Uterus (tissue), 4 donors: Measurements from ENCODE around the gene USP12. TPM values are rescaled to one million over a fixed set of nuclear protein-coding genes. Genes with fewer than 3 reads are reported as not detected.
"Not testable (repeated sequence)": the region's sequence is repeated elsewhere in the genome, so short reads cannot be mapped to it uniquely, and the experiment has no call there.

Experiments used
- DNase-seq, 2 donors: peaks; one replicate each; pipeline ENCODE4 v3.0.0-alpha.2; 2019 to 2020
- H3K27ac ChIP-seq, 2 donors: fragments of 200-600 bp; sonication (generic); 1 replicate in 1 of 2; 2 replicates in 1 of 2; pipeline ENCODE4 v1.5.1; 2016 to 2018
- H3K27me3 ChIP-seq, 2 donors: fragments of 200-600 bp; sonication (generic); one replicate each; pipeline ENCODE4 v1.5.1; 2018 to 2019; ENCODE audit warnings: control low read depth in 1 of 2
- H3K36me3 ChIP-seq, 2 donors: fragments of 200-600 bp; sonication (generic); one replicate each; pipeline ENCODE4 v1.5.1; 2019; ENCODE audit warnings: control low read depth in 1 of 2
- H3K4me1 ChIP-seq, 2 donors: fragments of 200-600 bp; sonication (generic); one replicate each; pipeline ENCODE4 v1.5.1; 2018 to 2019; ENCODE audit warnings: control low read depth in 1 of 2
- H3K4me3 ChIP-seq, 2 donors: fragments of 200-600 bp; sonication (generic); 1 replicate in 1 of 2; 2 replicates in 1 of 2; pipeline ENCODE4 v1.5.1; 2018 to 2019; ENCODE audit warnings: mild to moderate bottlenecking in 1 of 2
- H3K9me3 ChIP-seq, 2 donors: fragments of 200-600 bp; sonication (generic); one replicate each; pipeline ENCODE4 v1.5.1; 2019; ENCODE audit warnings: control low read depth in 1 of 2
- CTCF ChIP-seq, 4 experiments: fragments of 200-600 bp in 2 of 4; fragments of 450-650 bp in 2 of 4; sonication (generic) in 2 of 4; IDR thresholded peaks; one replicate each; pipeline ENCODE4 v1.5.1; 2016 to 2019; ENCODE audit warnings: antibody characterized with exemption in 4 of 4, mild to moderate bottlenecking in 2 of 4, moderate library complexity in 1 of 4
- POLR2A ChIP-seq, 2 donors: fragments of 450-650 bp; IDR thresholded peaks; one replicate each; pipeline ENCODE4 v1.6.1; 2016; ENCODE audit warnings: antibody characterized with exemption in 2 of 2, mild to moderate bottlenecking in 1 of 2, moderate library complexity in 1 of 2
- intact Hi-C: fragments of 100-400 bp; cut with DNase I; formaldehyde crosslinking; loops from one replicate; pipeline ENCODE4 v1.15.1; 2023; ENCODE audit warnings: low total_unique reads
- total RNA-seq, 4 donors: library from RNA; depleted of rRNA in 3 of 4; stranded (reverse); fragments of >200 nt in 3 of 4; gene quantifications; one replicate each; pipeline versions ENCODE4 v1.1.0 to v1.2.4, GENCODE V29; 2014 to 2023
- donor health status: DM: yes; HTN: yes; CAD: no.

The USP12 gene, protein sequence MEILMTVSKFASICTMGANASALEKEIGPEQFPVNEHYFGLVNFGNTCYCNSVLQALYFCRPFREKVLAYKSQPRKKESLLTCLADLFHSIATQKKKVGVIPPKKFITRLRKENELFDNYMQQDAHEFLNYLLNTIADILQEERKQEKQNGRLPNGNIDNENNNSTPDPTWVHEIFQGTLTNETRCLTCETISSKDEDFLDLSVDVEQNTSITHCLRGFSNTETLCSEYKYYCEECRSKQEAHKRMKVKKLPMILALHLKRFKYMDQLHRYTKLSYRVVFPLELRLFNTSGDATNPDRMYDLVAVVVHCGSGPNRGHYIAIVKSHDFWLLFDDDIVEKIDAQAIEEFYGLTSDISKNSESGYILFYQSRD
- total RNA-seq, result 10 to 100 TPM; 12.1 to 32.8 (median 20.5) TPM

DNA sequence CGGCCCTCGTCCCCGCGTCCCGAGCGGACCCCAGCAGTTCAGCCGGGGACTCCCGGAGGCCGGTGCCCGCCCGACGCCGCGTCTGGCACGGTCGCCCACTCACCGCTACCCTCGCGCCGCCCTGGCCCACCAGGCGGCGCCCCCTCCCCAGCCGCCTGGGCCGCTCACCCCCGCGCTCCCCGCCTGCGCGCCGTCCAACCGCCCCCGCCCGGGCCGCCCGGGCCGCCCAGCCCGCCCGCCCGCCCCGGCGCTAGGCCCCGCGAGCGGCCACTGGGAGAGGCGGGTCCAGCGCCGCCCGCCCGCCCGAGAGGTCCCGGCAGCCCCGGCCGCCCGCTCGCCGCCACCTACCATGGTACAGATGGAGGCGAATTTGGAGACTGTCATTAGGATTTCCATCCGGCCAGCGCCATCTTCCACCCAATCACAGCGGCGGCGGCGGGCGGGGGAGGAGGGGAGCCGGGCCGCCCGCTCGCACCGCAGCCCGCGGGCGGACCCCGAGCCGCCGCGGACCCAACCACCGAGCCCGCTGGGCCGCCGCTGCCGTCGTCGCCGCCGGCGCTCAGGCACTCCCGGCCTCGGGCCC, at the start of gene USP12:
TSS of gene USP12 (minus strand) at position 568 of the 583 bp plus-strand sequence. CDS start at position 396, 172 bp downstream.
- intact Hi-C loops, result loop anchor here (5.0 kb wide), 1 partner anchor 81 kb away; the partner anchor contains the start of gene RPL21
- no peaks in the 10 kb centered on the region for H3K4me1 ChIP-seq
- H3K4me3 ChIP-seq, result peak within 1 kb of the TSS; percentile 70 to 85
- peak within 1 kb of the TSS; percentile 92 to 98 for H3K27ac ChIP-seq
- TF ChIP-seq CTCF (IDR thresholded peaks at IDR 0.05) (peak in 2 of 4 experiments; percentile 17 to 32), POLR2A (IDR thresholded peaks at IDR 0.05) (peak in 1 of 2 donors; percentile 53)
- no peaks in the 10 kb centered on the region for H3K9me3 ChIP-seq
- H3K27me3 ChIP-seq, result no peaks in the 10 kb centered on the region
- H3K36me3 ChIP-seq, result no peaks in the 10 kb centered on the region
- peak in 1 of 2 donors; percentile 44 for DNase-seq

DNA sequence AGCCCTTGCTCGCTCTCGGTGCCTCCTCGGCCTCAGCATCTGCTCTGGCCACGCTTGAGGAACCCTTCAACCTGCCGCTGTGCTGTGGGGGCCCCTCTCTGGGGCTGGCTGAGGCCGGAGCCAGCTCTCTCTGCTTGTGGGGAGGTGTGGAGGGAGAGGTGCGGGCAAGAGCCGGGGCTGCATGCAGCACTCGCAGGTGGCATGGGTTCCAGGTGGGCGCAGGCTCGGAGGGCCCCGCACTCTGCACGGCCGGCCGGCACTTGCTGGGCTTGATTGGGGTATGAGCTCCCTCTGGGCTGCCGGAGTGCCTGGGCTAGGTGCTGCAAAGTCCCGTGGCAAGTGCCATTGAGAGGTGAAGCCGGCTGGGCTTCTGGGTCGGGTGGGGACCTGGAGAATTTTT, 48.0 kb upstream of the USP12 start:
- H3K9me3 ChIP-seq, result no peaks in the 10 kb centered on the region
- no peak overlapping the region for H3K27ac ChIP-seq
- H3K4me3 ChIP-seq, result no peak overlapping the region
- intact Hi-C loops, result no loop called here
- no peaks in the 10 kb centered on the region for H3K27me3 ChIP-seq
- no peak for TF ChIP-seq CTCF (IDR thresholded peaks at IDR 0.05)
- TF ChIP-seq POLR2A (IDR thresholded peaks at IDR 0.05), result no peak
- H3K36me3 ChIP-seq, result no peaks in the 10 kb centered on the region
- H3K4me1 ChIP-seq, result no peaks in the 10 kb centered on the region
- DNase-seq, result no peak

- intact Hi-C loops, DNase-seq, H3K27me3 ChIP-seq, H3K36me3 ChIP-seq, H3K4me3 ChIP-seq, H3K9me3 ChIP-seq, H3K27ac ChIP-seq, H3K4me1 ChIP-seq: not testable (repeated sequence)
Observed at GRCh38 chr13:27218861-27219260, 47.2 kb upstream of the USP12 start.

DNA sequence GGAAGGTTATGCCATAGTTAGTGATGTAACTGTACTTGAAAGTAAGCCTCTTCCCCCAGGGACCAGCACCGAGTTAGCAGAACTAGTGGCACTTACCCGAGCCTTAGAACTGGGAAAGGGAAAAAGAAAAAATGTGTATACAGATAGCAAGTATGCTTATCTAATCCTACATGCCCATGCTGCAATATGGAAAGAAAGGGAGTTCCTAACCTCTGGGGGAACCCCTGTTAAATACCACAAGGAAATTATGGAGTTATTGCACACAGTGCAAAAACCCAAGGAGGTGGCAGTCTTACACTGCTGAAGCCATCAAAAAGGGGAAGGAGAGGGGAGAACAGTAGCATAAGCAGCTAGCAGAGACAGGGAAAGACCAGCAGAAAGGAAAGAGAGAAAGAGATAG, 46.2 kb upstream of the USP12 start:
- intact Hi-C loops, H3K4me1 ChIP-seq, DNase-seq, H3K36me3 ChIP-seq, H3K27ac ChIP-seq, H3K4me3 ChIP-seq, H3K27me3 ChIP-seq, H3K9me3 ChIP-seq: not testable (repeated sequence)

- H3K27me3 ChIP-seq, H3K9me3 ChIP-seq, intact Hi-C loops, H3K27ac ChIP-seq, H3K4me3 ChIP-seq, H3K36me3 ChIP-seq, DNase-seq, H3K4me1 ChIP-seq: not testable (repeated sequence)
Observed at GRCh38 chr13:27213386-27213785, 41.8 kb upstream of the USP12 start.

- no peaks in the 10 kb centered on the region for H3K27me3 ChIP-seq
- no peak for DNase-seq
- intact Hi-C loops, result no loop called here
- H3K9me3 ChIP-seq, result no peaks in the 10 kb centered on the region
- no peaks in the 10 kb centered on the region for H3K36me3 ChIP-seq
- no peak overlapping the region for H3K27ac ChIP-seq
- no peaks in the 10 kb centered on the region for H3K4me1 ChIP-seq
- TF ChIP-seq POLR2A (IDR thresholded peaks at IDR 0.05) (no peak), CTCF (IDR thresholded peaks at IDR 0.05) (no peak)
- no peak overlapping the region for H3K4me3 ChIP-seq
Observed at GRCh38 chr13:27211771-27212364, 40.3 kb upstream of the USP12 start.
